LNCAP (cell line): Measurements from ENCODE around the gene DENND10.

Source experiments
- CTCF ChIP-seq: fragments of 450-650 bp; IDR thresholded peaks from 2 replicates; pipeline ENCODE4 v1.5.1; 2017; ENCODE audit warnings: mild to moderate bottlenecking

Gene DENND10

GRCh38 chr10:119103241-119103902, 541 bp upstream of the DENND10 start:
- no peak for TF ChIP-seq CTCF

GRCh38 chr10:119104654-119105015, 722 bp downstream of the DENND10 start:
- TF ChIP-seq CTCF = no peak

- TF ChIP-seq CTCF = no peak
Observed at GRCh38 chr10:119105155-119105554, 1.2 kb downstream of the DENND10 start.

GRCh38 chr10:119112056-119112455, 8.1 kb downstream of the DENND10 start:
- TF ChIP-seq CTCF = no peak

GRCh38 chr10:119113751-119114732, 10.1 kb downstream of the DENND10 start:
- no peak for TF ChIP-seq CTCF

GRCh38 chr10:119115926-119116325, 12.0 kb downstream of the DENND10 start:
- TF ChIP-seq CTCF = no peak

GRCh38 chr10:119116326-119116951, 12.5 kb downstream of the DENND10 start:
- TF ChIP-seq CTCF = no peak
